H1 (cell line): ENCODE measurements around the gene SEC63. TPM values are rescaled to one million over a fixed set of nuclear protein-coding genes. Genes with fewer than 3 reads are reported as not detected.

Experiments used
- CTCF ChIA-PET: fragments of 300-600 bp; sonication (Branson Sonifier 250); formaldehyde crosslinking; loops from one replicate; lab custom pipeline; 2021; ENCODE audit not compliant: partially characterized antibody; lab: Charles Lee
- POLR2A ChIA-PET: fragments of 300-600 bp; sonication (Branson Sonifier 250); formaldehyde crosslinking; loops from one replicate; lab custom pipeline; 2021; ENCODE audit warnings: inconsistent platforms; ENCODE audit not compliant: partially characterized antibody; lab: Charles Lee
- DNase-seq, 2 experiments: peaks; one replicate each; pipeline versions ENCODE4 v3.0.0 to v3.0.0-alpha.2; 2010 to 2022; ENCODE audit warnings: low spot score in 2 of 2, low read depth in 1 of 2, mixed read lengths in 1 of 2
- FAIRE-seq: peaks from 2 replicates; lab custom pipeline; 2011; peaks lifted over from hg19 to GRCh38; lab: Jason Lieb, UNC
- H2AFZ ChIP-seq: 2 replicates; pipeline ENCODE4 v1.8.1; 2012; ENCODE audit warnings: low read length, inconsistent platforms
- H2AK5ac ChIP-seq: 2 replicates; pipeline ENCODE4 v1.6.1; 2013; ENCODE audit warnings: low read depth, low read length
- H2BK120ac ChIP-seq: replicated peaks from 2 replicates; pipeline ENCODE3; 2013; ENCODE audit warnings: low read depth, low read length, inconsistent platforms
- H2BK12ac ChIP-seq: 2 replicates; pipeline ENCODE4 v1.6.1; 2013; ENCODE audit warnings: low read depth, low read length
- H2BK15ac ChIP-seq: 2 replicates; pipeline ENCODE4 v1.6.1; 2013; ENCODE audit warnings: low read length
- H2BK20ac ChIP-seq: 2 replicates; pipeline ENCODE4 v1.6.1; 2013; ENCODE audit warnings: low read length
- H2BK5ac ChIP-seq: 2 replicates; pipeline ENCODE4 v1.6.1; 2013; ENCODE audit warnings: low read depth, low read length
- H3K14ac ChIP-seq: 2 replicates; pipeline ENCODE4 v1.6.1; 2013; ENCODE audit warnings: inconsistent platforms; ENCODE audit not compliant: insufficient read length
- H3K18ac ChIP-seq: 2 replicates; pipeline ENCODE4 v1.6.1; 2013; ENCODE audit warnings: low read length; ENCODE audit errors: extremely low read depth
- H3K23ac ChIP-seq: 2 replicates; pipeline ENCODE4 v1.6.1; 2013; ENCODE audit warnings: inconsistent platforms; ENCODE audit not compliant: insufficient read length
- H3K23me2 ChIP-seq: 2 replicates; pipeline ENCODE4 v1.6.1; 2013; ENCODE audit warnings: low read depth, low read length
- H3K27ac ChIP-seq: 2 replicates; pipeline ENCODE4 v1.6.1; 2011; ENCODE audit warnings: low read depth, low read length, inconsistent platforms
- H3K27me3 ChIP-seq, 4 experiments: replicated peaks in 1 of 4; 1 replicate in 1 of 4; 2 replicates in 3 of 4; pipeline versions ENCODE4 v1.6.1 to v1.8.1; 2011 to 2013; ENCODE audit warnings: low read length in 3 of 4, mild to moderate bottlenecking in 3 of 4, inconsistent platforms in 2 of 4, mixed read lengths in 2 of 4, moderate library complexity in 1 of 4; ENCODE audit not compliant: control insufficient read depth in 3 of 4, insufficient read depth in 3 of 4; ENCODE audit errors: extremely low read depth in 1 of 4
- H3K36me3 ChIP-seq, 4 experiments: 2 replicates each; pipeline versions ENCODE4 v1.6.1 to v1.8.1; 2011 to 2013; ENCODE audit warnings: mild to moderate bottlenecking in 4 of 4, low read length in 3 of 4, moderate library complexity in 2 of 4, control low read depth in 1 of 4, inconsistent platforms in 1 of 4; ENCODE audit not compliant: insufficient read depth in 4 of 4, control insufficient read depth in 2 of 4
- H3K4ac ChIP-seq: replicated peaks from 2 replicates; pipeline ENCODE3; 2013; ENCODE audit warnings: low read length, low read depth, mixed read lengths, inconsistent platforms; ENCODE audit not compliant: insufficient read length
- H3K4me1 ChIP-seq, 4 experiments: replicated peaks in 1 of 4; 1 replicate in 1 of 4; 2 replicates in 3 of 4; pipeline versions ENCODE4 v1.6.1 to v1.8.1; 2011 to 2013; ENCODE audit warnings: low read length in 3 of 4, inconsistent platforms in 2 of 4, mixed read lengths in 1 of 4; ENCODE audit not compliant: insufficient read depth in 4 of 4, control insufficient read depth in 3 of 4
- H3K4me2 ChIP-seq, 2 experiments: 2 replicates each; pipeline versions ENCODE4 v1.6.1 to v1.8.1; 2011 to 2013; ENCODE audit warnings: low read depth in 2 of 2, low read length in 2 of 2, control low read depth in 1 of 2, inconsistent platforms in 1 of 2, mild to moderate bottlenecking in 1 of 2; ENCODE audit not compliant: insufficient read depth in 1 of 2
- H3K4me3 ChIP-seq, 4 experiments: fragments of 200-600, 300-600 bp in 1 of 4; sonication (generic), shearing (Covaris generic), sonication (Bioruptor Twin) in 1 of 4; 2 replicates each; pipeline versions ENCODE4 v1.5.1 to v1.8.1; 2011 to 2016; ENCODE audit warnings: low read length in 4 of 4, low read depth in 3 of 4, control low read depth in 2 of 4, inconsistent platforms in 2 of 4, mild to moderate bottlenecking in 2 of 4, mixed read lengths in 1 of 4, moderate library complexity in 1 of 4; ENCODE audit not compliant: insufficient read depth in 2 of 4; ENCODE audit errors: extremely low read depth in 1 of 4
- H3K56ac ChIP-seq: replicated peaks from 2 replicates; pipeline ENCODE3; 2013; ENCODE audit warnings: low read depth, mild to moderate bottlenecking, mixed read lengths, low read length, inconsistent platforms; ENCODE audit not compliant: insufficient read length
- H3K79me1 ChIP-seq: 2 replicates; pipeline ENCODE4 v1.6.1; 2013; ENCODE audit warnings: low read depth, low read length, control low read depth
- H3K79me2 ChIP-seq, 2 experiments: 2 replicates each; pipeline versions ENCODE4 v1.6.1 to v1.8.1; 2012 to 2013; ENCODE audit warnings: low read length in 2 of 2, mild to moderate bottlenecking in 2 of 2, inconsistent platforms in 1 of 2; ENCODE audit not compliant: insufficient read depth in 2 of 2, control insufficient read depth in 1 of 2
- H3K9ac ChIP-seq, 4 experiments: replicated peaks in 1 of 4; 1 replicate in 1 of 4; 2 replicates in 3 of 4; pipeline versions ENCODE4 v1.6.1 to v1.8.1; 2011 to 2013; ENCODE audit warnings: low read depth in 3 of 4, low read length in 3 of 4, control low read depth in 2 of 4, mild to moderate bottlenecking in 2 of 4, moderate library complexity in 2 of 4, inconsistent platforms in 1 of 4; ENCODE audit errors: extremely low read depth in 1 of 4
- H3K9me3 ChIP-seq, 2 experiments: 2 replicates each; pipeline versions ENCODE4 v1.6.1 to v1.8.1; 2012 to 2013; ENCODE audit warnings: mild to moderate bottlenecking in 2 of 2, moderate library complexity in 2 of 2, control low read depth in 1 of 2, inconsistent platforms in 1 of 2, low read depth in 1 of 2, low read length in 1 of 2, mixed read lengths in 1 of 2; ENCODE audit not compliant: insufficient read depth in 2 of 2
- H4K20me1 ChIP-seq, 2 experiments: replicated peaks in 1 of 2; 2 replicates each; pipeline versions ENCODE3 to v1.8.1; 2011 to 2013; ENCODE audit warnings: inconsistent platforms in 2 of 2, low read length in 2 of 2, mild to moderate bottlenecking in 1 of 2; ENCODE audit not compliant: insufficient read depth in 2 of 2, control insufficient read depth in 1 of 2
- H4K5ac ChIP-seq: 2 replicates; pipeline ENCODE4 v1.6.1; 2013; ENCODE audit warnings: low read length, low read depth, mixed read lengths, inconsistent platforms; ENCODE audit not compliant: insufficient read length
- H4K8ac ChIP-seq: 2 replicates; pipeline ENCODE4 v1.8.0; 2013; ENCODE audit warnings: mild to moderate bottlenecking, moderate library complexity, low read length, inconsistent platforms; ENCODE audit not compliant: insufficient read depth; ENCODE audit errors: extremely low read depth
- H4K91ac ChIP-seq: replicated peaks from 2 replicates; pipeline ENCODE3; 2013; ENCODE audit warnings: low read length, mixed read lengths, inconsistent platforms; ENCODE audit not compliant: insufficient read length
- CEBPB ChIP-seq: IDR thresholded peaks from 2 replicates; pipeline ENCODE4 v1.6.1; 2012; ENCODE audit warnings: low read depth, low read length
- CHD2 ChIP-seq: IDR thresholded peaks from 2 replicates; pipeline ENCODE4 v1.6.1; 2012; ENCODE audit warnings: low read length, improper control_type of control experiment
- EZH2 ChIP-seq: fragments of 200-600 bp; sonication (generic); IDR thresholded peaks from 2 replicates; pipeline ENCODE4 v1.7.1; 2012; ENCODE audit warnings: low read depth, mild to moderate bottlenecking, moderate library complexity, low read length, inconsistent platforms; ENCODE audit not compliant: severe bottlenecking
- NRF1 ChIP-seq: IDR thresholded peaks from 2 replicates; pipeline ENCODE4 v1.6.1; 2011; ENCODE audit warnings: mild to moderate bottlenecking, low read depth, low read length, improper control_type of control experiment
- POLR2A ChIP-seq, 2 experiments: IDR thresholded peaks; 1 replicate in 1 of 2; 2 replicates in 1 of 2; pipeline ENCODE4 v1.6.1; 2011; ENCODE audit warnings: low read depth in 2 of 2, low read length in 2 of 2, mild to moderate bottlenecking in 2 of 2; ENCODE audit errors: control extremely low read depth in 1 of 2
- POLR2AphosphoS5 ChIP-seq: IDR thresholded peaks from 2 replicates; pipeline ENCODE4 v1.6.1; 2011; ENCODE audit warnings: low read depth, low read length
- RBBP5 ChIP-seq: IDR thresholded peaks from 2 replicates; pipeline ENCODE4 v1.7.1; 2012; ENCODE audit warnings: low read depth, mild to moderate bottlenecking, inconsistent platforms, low read length, moderate library complexity, borderline replicate concordance
- SAP30 ChIP-seq: fragments of 300-600 bp; sonication (generic); IDR thresholded peaks from 2 replicates; pipeline ENCODE4 v1.7.1; 2012; ENCODE audit warnings: low read length, moderate library complexity, mild to moderate bottlenecking, inconsistent platforms; ENCODE audit not compliant: insufficient read depth, insufficient replicate concordance
- SP2 ChIP-seq: IDR thresholded peaks from 2 replicates; pipeline ENCODE4 v1.6.1; 2012; ENCODE audit warnings: mild to moderate bottlenecking, low read length, inconsistent platforms
- SRF ChIP-seq: IDR thresholded peaks from 2 replicates; pipeline ENCODE4 v1.6.1; 2011; ENCODE audit warnings: mild to moderate bottlenecking, low read depth, low read length, moderate library complexity
- SUZ12 ChIP-seq: fragments of 200-600 bp; sonication (generic); IDR thresholded peaks from 2 replicates; pipeline ENCODE4 v1.6.1; 2012; ENCODE audit warnings: mild to moderate bottlenecking, inconsistent platforms, low read length, moderate library complexity, mixed read lengths
- WGBS, 2 experiments: shearing (Covaris generic) in 1 of 2; methylation state at CpG; one replicate each; pipeline versions ENCODE4 v1.1.6 to v1.1.7; 2013 to 2015; ENCODE audit warnings: low lambda C conversion rate in 2 of 2, mixed read lengths in 2 of 2, inconsistent platforms in 1 of 2, low coverage in 1 of 2, missing lambda C conversion rate in 1 of 2; ENCODE audit not compliant: insufficient replicate concordance in 2 of 2, insufficient coverage in 1 of 2, insufficient read length in 1 of 2; ENCODE audit errors: extremely low coverage in 1 of 2, missing lambda C conversion rate in 1 of 2; 5-methylcytosine and 5-hydroxymethylcytosine counted together
- polyA plus RNA-seq, 7 experiments: library from polyadenylated mRNA; depleted of rRNA in 3 of 7; stranded (reverse) in 5 of 7; unstranded in 2 of 7; fragments of >200 nt in 5 of 7; fragments of 200-250 nt in 2 of 7; gene quantifications; 1 replicate in 5 of 7; 2 replicates in 1 of 7; 4 replicates in 1 of 7; pipeline versions ENCODE4 v1.2.1 to v1.2.3, GENCODE V29; 2011 to 2013; ENCODE audit warnings: missing spikeins in 2 of 7, mixed read lengths in 2 of 7
- total RNA-seq: library from RNA; stranded (reverse); fragmentation: NEBNext Ultra II Directional; extraction: Animal tissue kit (Norgen Biotek cat#: 25700); gene quantifications from 2 replicates; pipeline ENCODE4 v1.2.1, GENCODE V29; 2021
- TF ChIP-seq, protein P1 (sequence below), 3 experiments: IDR thresholded peaks; 1 replicate in 2 of 3; 2 replicates in 1 of 3; pipeline versions ENCODE4 v1.5.1 to v1.6.1; 2011; ENCODE audit warnings: low read length in 3 of 3, mild to moderate bottlenecking in 3 of 3, inconsistent platforms in 2 of 3, low read depth in 1 of 3, moderate library complexity in 1 of 3; ENCODE audit not compliant: insufficient read depth in 1 of 3; ENCODE audit errors: control extremely low read depth in 1 of 3

Gene SEC63
- total and polyA plus RNA-seq, 2 of the 8 experiments (the other 6 are each of a cell fraction or from before 2014, with no cell fraction given): 17.3 to 121 TPM

- H4K20me1 ChIP-seq: no peaks in the 10 kb centered on the region
- no peak overlapping the region for H4K91ac ChIP-seq
- H3K79me2 ChIP-seq: peaks cover 10 to 34% of the 10 kb centered on the region in 2 experiments
- H3K4me1 ChIP-seq: peaks cover 0 to 5% (median 0%) of the 10 kb centered on the region in 4 experiments; a peak in 1 of 7 replicates
- POLR2A ChIA-PET: no interaction called here
- H2BK120ac ChIP-seq: no peak overlapping the region
- H2BK15ac ChIP-seq: no peak overlapping the region
- H3K4me3 ChIP-seq: no peak overlapping the region
- no peak overlapping the region for H3K23ac ChIP-seq
- H4K8ac ChIP-seq: no peak overlapping the region
- H3K4ac ChIP-seq: no peak overlapping the region
- no peak overlapping the region for H4K5ac ChIP-seq
- H2AK5ac ChIP-seq: no peak overlapping the region
- peaks cover 7% of the 10 kb centered on the region for H3K23me2 ChIP-seq
- no peak overlapping the region for H3K27ac ChIP-seq
- TF ChIP-seq SRF (no peak), CEBPB (no peak), SUZ12 (no peak), RBBP5 (no peak), POLR2AphosphoS5 (no peak), POLR2A (IDR thresholded peaks at IDR 0.05; ENCODE audit: control extremely low read depth in 1 of 2, low read depth in 2 of 2, low read length in 2 of 2) (no peak), CHD2 (no peak), NRF1 (no peak), SP2 (no peak), SAP30 (no peak), EZH2 (no peak)
- TF ChIP-seq, protein P1, sequence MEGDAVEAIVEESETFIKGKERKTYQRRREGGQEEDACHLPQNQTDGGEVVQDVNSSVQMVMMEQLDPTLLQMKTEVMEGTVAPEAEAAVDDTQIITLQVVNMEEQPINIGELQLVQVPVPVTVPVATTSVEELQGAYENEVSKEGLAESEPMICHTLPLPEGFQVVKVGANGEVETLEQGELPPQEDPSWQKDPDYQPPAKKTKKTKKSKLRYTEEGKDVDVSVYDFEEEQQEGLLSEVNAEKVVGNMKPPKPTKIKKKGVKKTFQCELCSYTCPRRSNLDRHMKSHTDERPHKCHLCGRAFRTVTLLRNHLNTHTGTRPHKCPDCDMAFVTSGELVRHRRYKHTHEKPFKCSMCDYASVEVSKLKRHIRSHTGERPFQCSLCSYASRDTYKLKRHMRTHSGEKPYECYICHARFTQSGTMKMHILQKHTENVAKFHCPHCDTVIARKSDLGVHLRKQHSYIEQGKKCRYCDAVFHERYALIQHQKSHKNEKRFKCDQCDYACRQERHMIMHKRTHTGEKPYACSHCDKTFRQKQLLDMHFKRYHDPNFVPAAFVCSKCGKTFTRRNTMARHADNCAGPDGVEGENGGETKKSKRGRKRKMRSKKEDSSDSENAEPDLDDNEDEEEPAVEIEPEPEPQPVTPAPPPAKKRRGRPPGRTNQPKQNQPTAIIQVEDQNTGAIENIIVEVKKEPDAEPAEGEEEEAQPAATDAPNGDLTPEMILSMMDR (IDR thresholded peaks at IDR 0.05; ENCODE audit: control extremely low read depth in 1 of 3, insufficient read depth in 1 of 3, low read depth in 1 of 3, low read length in 3 of 3): no peak
- no peak for DNase-seq
- H2BK12ac ChIP-seq: no peak overlapping the region
- no peak overlapping the region for H3K14ac ChIP-seq
- no peak overlapping the region for H2BK20ac ChIP-seq
- no peak overlapping the region for H3K56ac ChIP-seq
- 84% methylated on average over 10 of the region's 10 CpGs; no CpG with 5 or more reads in 1 of the 2 experiments for WGBS, 2 experiments
- CTCF ChIA-PET: no interaction called here
- no peak overlapping the region for H3K18ac ChIP-seq
- no peak overlapping the region for H3K9ac ChIP-seq
- no peak for FAIRE-seq
- H3K9me3 ChIP-seq: no peaks in the 10 kb centered on the region; a peak in 1 of 4 replicates
- no peak overlapping the region for H2AFZ ChIP-seq
- no peak overlapping the region for H2BK5ac ChIP-seq
- no peaks in the 10 kb centered on the region for H3K79me1 ChIP-seq
- H3K27me3 ChIP-seq: no peaks in the 10 kb centered on the region
- H3K36me3 ChIP-seq: 0 out of 8 replicates have a peak, but pooled peaks cover 0 to 3% (median 0%) of the 10 kb centered on the region in 4 experiments
- H3K4me2 ChIP-seq: no peak overlapping the region; a peak in 1 of 4 replicates
These were observed 1.4 kb upstream of the SEC63 start for GRCh38 chr6:107959392-107959791.
